ENCODE measurements around the gene TRAPPC12. TPM values are rescaled to one million over a fixed set of nuclear protein-coding genes. Genes with fewer than 3 reads are reported as not detected.

Gene TRAPPC12
- total and polyA plus RNA-seq, 8 donors: 46.6 to 158 (median 70.7) TPM

- no peak overlapping the region for H3K27ac ChIP-seq
- TF ChIP-seq CTCF (IDR thresholded peaks at IDR 0.05) (no peak), POLR2A (IDR thresholded peaks at IDR 0.05) (no peak), POLR2AphosphoS5 (IDR thresholded peaks at IDR 0.05) (no peak), EP300 (IDR thresholded peaks at IDR 0.05) (no peak)
- peaks cover 0 to under 1% (median 0%) of the 10 kb centered on the region in 4 donors for H3K4me1 ChIP-seq
- H3K9me3 ChIP-seq: no peaks in the 10 kb centered on the region
- 82 to 91% (median 89%) methylated on average over 7 of the region's 7 CpGs for WGBS, 5 donors
- H3K4me3 ChIP-seq: no peak overlapping the region
- no peak for DNase-seq
- intact Hi-C loops (cut with DNase I; ENCODE audit: low total_unique reads): no loop called here
- no peaks in the 10 kb centered on the region for H3K27me3 ChIP-seq
- H3K36me3 ChIP-seq: peaks cover 13 to 63% (median 59%) of the 10 kb centered on the region in 4 donors
Observed at GRCh38 chr2:3433776-3434400, 54.4 kb downstream of the TRAPPC12 start.

GRCh38 chr2:3434654-3435053, 55.2 kb downstream of the TRAPPC12 start:
- DNase-seq: no peak
- H3K4me3 ChIP-seq: no peak overlapping the region
- no peaks in the 10 kb centered on the region for H3K27me3 ChIP-seq
- peaks cover 13 to 57% (median 51%) of the 10 kb centered on the region in 4 donors for H3K36me3 ChIP-seq
- 72 to 81% (median 80%) methylated on average over 11 of the region's 11 CpGs for WGBS, 5 donors
- no peaks in the 10 kb centered on the region for H3K9me3 ChIP-seq
- TF ChIP-seq POLR2A (IDR thresholded peaks at IDR 0.05): no peak
- no peak for TF ChIP-seq EP300 (IDR thresholded peaks at IDR 0.05)
- TF ChIP-seq POLR2AphosphoS5 (IDR thresholded peaks at IDR 0.05): no peak
- no peak for TF ChIP-seq CTCF (IDR thresholded peaks at IDR 0.05)
- no peak overlapping the region for H3K27ac ChIP-seq
- peaks cover 0 to 8% (median 4%) of the 10 kb centered on the region in 4 donors for H3K4me1 ChIP-seq
- intact Hi-C loops (cut with DNase I; ENCODE audit: low total_unique reads): no loop called here

GRCh38 chr2:3435445-3435844, 56.0 kb downstream of the TRAPPC12 start:
- peaks cover 13 to 52% (median 44%) of the 10 kb centered on the region in 4 donors for H3K36me3 ChIP-seq
- peaks cover 0 to 16% (median 8%) of the 10 kb centered on the region in 4 donors for H3K4me1 ChIP-seq
- H3K9me3 ChIP-seq: no peaks in the 10 kb centered on the region
- no peak for DNase-seq
- no peak overlapping the region for H3K4me3 ChIP-seq
- H3K27ac ChIP-seq: no peak overlapping the region
- intact Hi-C loops (cut with DNase I; ENCODE audit: low total_unique reads): no loop called here
- no peak for TF ChIP-seq POLR2AphosphoS5 (IDR thresholded peaks at IDR 0.05)
- TF ChIP-seq POLR2A (IDR thresholded peaks at IDR 0.05): no peak
- no peak for TF ChIP-seq CTCF (IDR thresholded peaks at IDR 0.05)
- no peak for TF ChIP-seq EP300 (IDR thresholded peaks at IDR 0.05)
- no peaks in the 10 kb centered on the region for H3K27me3 ChIP-seq
- 81 to 86% (median 85%) methylated on average over 5 of the region's 5 CpGs for WGBS, 5 donors

GRCh38 chr2:3440477-3440876, 61.0 kb downstream of the TRAPPC12 start:
- no peak for TF ChIP-seq EP300 (IDR thresholded peaks at IDR 0.05)
- TF ChIP-seq POLR2AphosphoS5 (IDR thresholded peaks at IDR 0.05): peak in 1 of 3 donors; percentile 60
- intact Hi-C loops (cut with DNase I; ENCODE audit: low total_unique reads): no loop called here
- H3K9me3 ChIP-seq: no peaks in the 10 kb centered on the region
- WGBS, 5 donors: 24 to 52% (median 29%) methylated on average over 2 of the region's 2 CpGs
- H3K27me3 ChIP-seq: no peaks in the 10 kb centered on the region
- peak overlapping the region in 3 of 5 donors; percentile 13 to 61 (median 56) for H3K27ac ChIP-seq
- H3K4me1 ChIP-seq: peaks cover 0 to 19% (median 13%) of the 10 kb centered on the region in 4 donors
- peaks cover 12 to 34% (median 26%) of the 10 kb centered on the region in 4 donors for H3K36me3 ChIP-seq
- DNase-seq: peak in 1 of 2 donors; percentile 43
- no peak overlapping the region for H3K4me3 ChIP-seq

- no peaks in the 10 kb centered on the region for H3K27me3 ChIP-seq
- peak overlapping the region in 1 of 5 donors; percentile 56 for H3K27ac ChIP-seq
- intact Hi-C loops (cut with DNase I; ENCODE audit: low total_unique reads): no loop called here
- no peaks in the 10 kb centered on the region for H3K9me3 ChIP-seq
- peaks cover 0 to 19% (median 13%) of the 10 kb centered on the region in 4 donors for H3K4me1 ChIP-seq
- no peak for DNase-seq
- H3K36me3 ChIP-seq: peaks cover 18 to 38% (median 36%) of the 10 kb centered on the region in 4 donors
- TF ChIP-seq EP300 (IDR thresholded peaks at IDR 0.05) (no peak), CTCF (IDR thresholded peaks at IDR 0.05) (no peak), POLR2A (IDR thresholded peaks at IDR 0.05) (no peak), POLR2AphosphoS5 (IDR thresholded peaks at IDR 0.05) (no peak)
- H3K4me3 ChIP-seq: no peak overlapping the region
Observed at GRCh38 chr2:3441465-3441864, 62.0 kb downstream of the TRAPPC12 start.
